ENCODE data around the gene MYZAP. TPM values are rescaled to one million over a fixed set of nuclear protein-coding genes. Genes with fewer than 3 reads are reported as not detected.
A peak's percentile ranks its signal among the peaks of the same experiment; 100 is the strongest.

Gene MYZAP
- total and polyA plus RNA-seq, 5 donors from 2014 or later: 0.49 to 3.9 (median 1.6) TPM

- Histone ChIP-seq H3K4me1 (ENCODE audit: control insufficient read depth, insufficient read depth, low read length, poor library complexity, severe bottlenecking) (peaks cover 4% of the 10 kb centered on the region), H3K9me3 (ENCODE audit: control insufficient read depth in 2 of 2, low read length in 2 of 2) (no peaks in the 10 kb centered on the region), H3K4me3 (ENCODE audit: low read depth, low read length) (no peak overlapping the region), H3K36me3 (ENCODE audit: control insufficient read depth, insufficient read depth, low read length) (no peaks in the 10 kb centered on the region), H3K27ac (ENCODE audit: insufficient read depth, low read length, poor library complexity, severe bottlenecking) (no peak overlapping the region), H3K27me3 (ENCODE audit: control insufficient read depth, insufficient read depth, low read length) (no peaks in the 10 kb centered on the region)
- no peak for ATAC-seq (ENCODE audit: low read depth in 2 of 2)
- H3K27me3 Mint-ChIP-seq: no peaks in the 10 kb centered on the region
- H3K27ac Mint-ChIP-seq: no peak overlapping the region
- H3K4me3 Mint-ChIP-seq: no peak overlapping the region
- H3K4me1 Mint-ChIP-seq: peaks cover 0 to 9% (median 4%) of the 10 kb centered on the region in 4 donors
- no peaks in the 10 kb centered on the region for H3K9me3 Mint-ChIP-seq
- DNase-seq: no peak
- peaks cover 14% of the 10 kb centered on the region for H3K36me3 Mint-ChIP-seq
These were observed 139.2 kb downstream of the MYZAP start for GRCh38 chr15:57730876-57731275.

GRCh38 chr15:57731530-57732103 is 139.9 kb downstream of the MYZAP start:
- Mint-ChIP-seq H3K9me3 (no peaks in the 10 kb centered on the region), H3K27ac (no peak overlapping the region)

GRCh38 chr15:57732526-57733331 is 141.0 kb downstream of the MYZAP start:
- no peak overlapping the region for H3K27ac Mint-ChIP-seq
- peaks cover 10% of the 10 kb centered on the region for H3K36me3 Mint-ChIP-seq
- no peaks in the 10 kb centered on the region for H3K36me3 ChIP-seq (ENCODE audit: control insufficient read depth, insufficient read depth, low read length)
- peaks cover 0 to 9% (median 5%) of the 10 kb centered on the region in 4 donors for H3K4me1 Mint-ChIP-seq
- ATAC-seq (ENCODE audit: low read depth in 2 of 2) (no peak), DNase-seq (peak; percentile 9 to 44 (median 23))
- H3K4me1 ChIP-seq (ENCODE audit: control insufficient read depth, insufficient read depth, low read length, poor library complexity, severe bottlenecking): peaks cover 4% of the 10 kb centered on the region
- H3K27me3 ChIP-seq (ENCODE audit: control insufficient read depth, insufficient read depth, low read length): no peaks in the 10 kb centered on the region
- no peak overlapping the region for H3K4me3 Mint-ChIP-seq
- no peaks in the 10 kb centered on the region for H3K9me3 ChIP-seq (ENCODE audit: control insufficient read depth in 2 of 2, low read length in 2 of 2)
- no peaks in the 10 kb centered on the region for H3K27me3 Mint-ChIP-seq
- H3K4me3 ChIP-seq (ENCODE audit: low read depth, low read length): no peak overlapping the region
- no peak overlapping the region for H3K27ac ChIP-seq (ENCODE audit: insufficient read depth, low read length, poor library complexity, severe bottlenecking)
- no peaks in the 10 kb centered on the region for H3K9me3 Mint-ChIP-seq

More at GRCh38 chr15:57731530-57732103, 139.9 kb downstream of the MYZAP start:
- DNase-seq (no peak), ATAC-seq (ENCODE audit: low read depth in 2 of 2) (no peak)
- no peak overlapping the region for H3K4me3 Mint-ChIP-seq
- H3K27me3 Mint-ChIP-seq: no peaks in the 10 kb centered on the region
- H3K9me3 ChIP-seq (ENCODE audit: control insufficient read depth in 2 of 2, low read length in 2 of 2): no peaks in the 10 kb centered on the region
- peaks cover 4% of the 10 kb centered on the region for H3K4me1 ChIP-seq (ENCODE audit: control insufficient read depth, insufficient read depth, low read length, poor library complexity, severe bottlenecking)
- H3K4me1 Mint-ChIP-seq: peaks cover 0 to 9% (median 4%) of the 10 kb centered on the region in 4 donors
- no peaks in the 10 kb centered on the region for H3K36me3 ChIP-seq (ENCODE audit: control insufficient read depth, insufficient read depth, low read length)
- peaks cover 10% of the 10 kb centered on the region for H3K36me3 Mint-ChIP-seq
- H3K4me3 ChIP-seq (ENCODE audit: low read depth, low read length): no peak overlapping the region
- no peaks in the 10 kb centered on the region for H3K27me3 ChIP-seq (ENCODE audit: control insufficient read depth, insufficient read depth, low read length)
- H3K27ac ChIP-seq (ENCODE audit: insufficient read depth, low read length, poor library complexity, severe bottlenecking): no peak overlapping the region

GRCh38 chr15:57734860-57735259 is 143.2 kb downstream of the MYZAP start:
- Mint-ChIP-seq H3K4me1 (peaks cover 0 to 10% (median 6%) of the 10 kb centered on the region in 4 donors), H3K36me3 (peaks cover 10% of the 10 kb centered on the region), H3K9me3 (no peaks in the 10 kb centered on the region), H3K27ac (no peak overlapping the region), H3K4me3 (no peak overlapping the region), H3K27me3 (no peaks in the 10 kb centered on the region)
- peaks cover 4% of the 10 kb centered on the region for H3K4me1 ChIP-seq (ENCODE audit: control insufficient read depth, insufficient read depth, low read length, poor library complexity, severe bottlenecking)
- DNase-seq (no peak), ATAC-seq (ENCODE audit: low read depth in 2 of 2) (no peak)
- H3K27ac ChIP-seq (ENCODE audit: insufficient read depth, low read length, poor library complexity, severe bottlenecking): no peak overlapping the region
- no peaks in the 10 kb centered on the region for H3K9me3 ChIP-seq (ENCODE audit: control insufficient read depth in 2 of 2, low read length in 2 of 2)
- no peaks in the 10 kb centered on the region for H3K27me3 ChIP-seq (ENCODE audit: control insufficient read depth, insufficient read depth, low read length)
- no peak overlapping the region for H3K4me3 ChIP-seq (ENCODE audit: low read depth, low read length)
- no peaks in the 10 kb centered on the region for H3K36me3 ChIP-seq (ENCODE audit: control insufficient read depth, insufficient read depth, low read length)

Other genes with a start within 250 kb of the MYZAP start
- gene CGNL1, start 215.4 kb upstream of the MYZAP start, total RNA-seq: not detected
- not detected for gene CGNL1, start 215.4 kb upstream of the MYZAP start, polyA plus RNA-seq
- 85.5 TPM for gene POLR2M, start 114.8 kb downstream of the MYZAP start, total RNA-seq
- 10 to 100 TPM; 53.6 to 66.2 (median 64.4) TPM for gene POLR2M, start 114.8 kb downstream of the MYZAP start, polyA plus RNA-seq